ENCODE data around the gene HMCN1.

DNA sequence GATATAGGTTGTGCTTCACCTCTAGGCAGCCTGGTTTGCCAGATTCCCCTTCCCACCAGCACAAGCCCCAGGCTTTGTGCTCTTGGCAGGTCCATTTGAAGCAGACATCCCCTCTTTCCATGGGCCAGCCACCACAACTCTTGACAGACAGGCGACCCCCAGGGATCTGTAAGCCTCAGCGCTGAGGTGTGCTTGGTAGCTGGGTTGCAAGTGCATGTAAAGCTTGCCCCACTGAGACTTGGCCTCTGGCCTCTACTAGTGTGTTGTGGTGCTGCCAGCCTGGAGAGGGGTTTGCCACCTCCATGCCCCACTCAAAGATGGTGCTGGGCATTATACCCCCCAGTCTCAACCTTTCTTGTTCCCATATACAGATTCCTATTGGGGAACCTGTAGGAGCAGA is 103.9 kb downstream of the HMCN1 start:
- TF ChIP-seq, protein P1, sequence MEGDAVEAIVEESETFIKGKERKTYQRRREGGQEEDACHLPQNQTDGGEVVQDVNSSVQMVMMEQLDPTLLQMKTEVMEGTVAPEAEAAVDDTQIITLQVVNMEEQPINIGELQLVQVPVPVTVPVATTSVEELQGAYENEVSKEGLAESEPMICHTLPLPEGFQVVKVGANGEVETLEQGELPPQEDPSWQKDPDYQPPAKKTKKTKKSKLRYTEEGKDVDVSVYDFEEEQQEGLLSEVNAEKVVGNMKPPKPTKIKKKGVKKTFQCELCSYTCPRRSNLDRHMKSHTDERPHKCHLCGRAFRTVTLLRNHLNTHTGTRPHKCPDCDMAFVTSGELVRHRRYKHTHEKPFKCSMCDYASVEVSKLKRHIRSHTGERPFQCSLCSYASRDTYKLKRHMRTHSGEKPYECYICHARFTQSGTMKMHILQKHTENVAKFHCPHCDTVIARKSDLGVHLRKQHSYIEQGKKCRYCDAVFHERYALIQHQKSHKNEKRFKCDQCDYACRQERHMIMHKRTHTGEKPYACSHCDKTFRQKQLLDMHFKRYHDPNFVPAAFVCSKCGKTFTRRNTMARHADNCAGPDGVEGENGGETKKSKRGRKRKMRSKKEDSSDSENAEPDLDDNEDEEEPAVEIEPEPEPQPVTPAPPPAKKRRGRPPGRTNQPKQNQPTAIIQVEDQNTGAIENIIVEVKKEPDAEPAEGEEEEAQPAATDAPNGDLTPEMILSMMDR (IDR thresholded peaks at IDR 0.05; ENCODE audit: low read depth, low read length, poor library complexity, severe bottlenecking): no peak
- no peak for TF ChIP-seq EZH2phosphoT487 (IDR thresholded peaks at IDR 0.05; ENCODE audit: borderline replicate concordance, low read length)

All from DOHH2 (cell line).